WTC11 (cell line): ENCODE results near the gene ZNF668. TPM values are rescaled to one million over a fixed set of nuclear protein-coding genes. Genes with fewer than 3 reads are reported as not detected.

Source experiments
- CREM ChIP-seq: sonication (generic); formaldehyde crosslinking; IDR thresholded peaks from 2 replicates; pipeline ENCODE4 v1.8.1; 2022; ENCODE audit warnings: mild to moderate bottlenecking, missing genetic modification reagents, moderate library complexity
- EMX1 ChIP-seq: fragments of 250-450 bp; sonication (Bioruptor Pico); IDR thresholded peaks from 2 replicates; pipeline ENCODE4 v1.8.0; 2021; ENCODE audit warnings: mild to moderate bottlenecking
- ESRRA ChIP-seq: sonication (generic); formaldehyde crosslinking; IDR thresholded peaks from 2 replicates; pipeline ENCODE4 v1.8.1; 2022; ENCODE audit warnings: mild to moderate bottlenecking, missing genetic modification reagents, borderline replicate concordance
- ETV6 ChIP-seq: sonication (generic); formaldehyde crosslinking; IDR thresholded peaks from 2 replicates; pipeline ENCODE4 v1.8.1; 2022; ENCODE audit warnings: mild to moderate bottlenecking, missing genetic modification reagents
- GRHL2 ChIP-seq: fragments of 250-450 bp; sonication (Bioruptor Pico); IDR thresholded peaks from 2 replicates; pipeline ENCODE4 v1.8.0; 2022; ENCODE audit warnings: mild to moderate bottlenecking, moderate library complexity; ENCODE audit not compliant: insufficient replicate concordance, severe bottlenecking
- HMGXB4 ChIP-seq: sonication (generic); formaldehyde crosslinking; IDR thresholded peaks from 2 replicates; pipeline ENCODE4 v1.8.1; 2023; ENCODE audit warnings: mild to moderate bottlenecking, moderate library complexity, missing genetic modification reagents
- MYBL2 ChIP-seq: sonication (generic); formaldehyde crosslinking; IDR thresholded peaks from 2 replicates; pipeline ENCODE4 v1.8.1; 2023; ENCODE audit warnings: mild to moderate bottlenecking, moderate library complexity, missing genetic modification reagents
- NFE2L1 ChIP-seq: sonication (generic); formaldehyde crosslinking; IDR thresholded peaks from 2 replicates; pipeline ENCODE4 v1.8.1; 2023; ENCODE audit warnings: missing genetic modification reagents
- NFYB ChIP-seq: sonication (generic); formaldehyde crosslinking; conservative IDR thresholded peaks from 2 replicates; pipeline ENCODE4 v1.8.0; 2022; ENCODE audit warnings: low read depth, missing genetic modification reagents
- PRDM15 ChIP-seq: sonication (generic); formaldehyde crosslinking; IDR thresholded peaks from 2 replicates; pipeline ENCODE4 v1.8.0; 2022; ENCODE audit warnings: missing genetic modification reagents
- RORB ChIP-seq: fragments of 250-450 bp; sonication (Bioruptor Pico); IDR thresholded peaks from 2 replicates; pipeline ENCODE4 v1.9.0; 2021; ENCODE audit warnings: mild to moderate bottlenecking
- SOX15 ChIP-seq: fragments of 250-450 bp; sonication (Bioruptor Pico); IDR thresholded peaks from 2 replicates; pipeline ENCODE4 v1.9.0; 2021; ENCODE audit warnings: mild to moderate bottlenecking
- TCF7 ChIP-seq: sonication (generic); formaldehyde crosslinking; IDR thresholded peaks from 2 replicates; pipeline ENCODE4 v1.8.0; 2022; ENCODE audit warnings: mild to moderate bottlenecking, low read depth, missing genetic modification reagents, moderate library complexity
- TP53 ChIP-seq: sonication (generic); formaldehyde crosslinking; IDR thresholded peaks from 2 replicates; pipeline ENCODE4 v1.8.1; 2023; ENCODE audit warnings: mild to moderate bottlenecking, missing genetic modification reagents
- ZBTB43 ChIP-seq: sonication (generic); formaldehyde crosslinking; IDR thresholded peaks from 2 replicates; pipeline ENCODE4 v1.8.1; 2023; ENCODE audit warnings: mild to moderate bottlenecking, missing genetic modification reagents
- ZMAT4 ChIP-seq: fragments of 250-450 bp; sonication (Bioruptor Pico); IDR thresholded peaks from 2 replicates; pipeline ENCODE4 v1.9.0; 2021; ENCODE audit warnings: mild to moderate bottlenecking
- ZNF219 ChIP-seq: sonication (generic); formaldehyde crosslinking; IDR thresholded peaks from 2 replicates; pipeline ENCODE4 v1.8.0; 2023; ENCODE audit warnings: missing genetic modification reagents, mild to moderate bottlenecking, borderline replicate concordance
- ZNF232 ChIP-seq: sonication (generic); formaldehyde crosslinking; IDR thresholded peaks from 2 replicates; pipeline ENCODE4 v1.8.0; 2022; ENCODE audit warnings: mild to moderate bottlenecking, missing genetic modification reagents
- total RNA-seq: library from RNA; stranded (reverse); gene quantifications from 3 replicates; pipeline ENCODE4 v1.2.3, GENCODE V29; 2021
- TF ChIP-seq, protein P1 (sequence below): sonication (generic); formaldehyde crosslinking; IDR thresholded peaks from 2 replicates; pipeline ENCODE4 v1.8.1; 2023; ENCODE audit warnings: mild to moderate bottlenecking, missing genetic modification reagents
- TF ChIP-seq, protein P2 (sequence below): fragments of 250-450 bp; sonication (Bioruptor Pico); conservative IDR thresholded peaks from 2 replicates; pipeline ENCODE4 v1.9.0; 2021; ENCODE audit warnings: mild to moderate bottlenecking
- TF ChIP-seq, protein P3 (sequence below): sonication (generic); formaldehyde crosslinking; IDR thresholded peaks from 2 replicates; pipeline ENCODE4 v1.8.0; 2022; ENCODE audit warnings: mild to moderate bottlenecking, missing genetic modification reagents
- TF ChIP-seq, protein P4 (sequence below): sonication (generic); formaldehyde crosslinking; IDR thresholded peaks from 2 replicates; pipeline ENCODE4 v1.8.1; 2023; ENCODE audit warnings: mild to moderate bottlenecking, missing genetic modification reagents, moderate library complexity

Gene ZNF668
- total RNA-seq, 1 experiment from 2014 or later = 17.3 TPM

GRCh38 chr16:31032736-31033708 lies 41.0 kb downstream of the ZNF668 start, which contains the start of gene STX4 (continued):
- TF ChIP-seq, protein P1, sequence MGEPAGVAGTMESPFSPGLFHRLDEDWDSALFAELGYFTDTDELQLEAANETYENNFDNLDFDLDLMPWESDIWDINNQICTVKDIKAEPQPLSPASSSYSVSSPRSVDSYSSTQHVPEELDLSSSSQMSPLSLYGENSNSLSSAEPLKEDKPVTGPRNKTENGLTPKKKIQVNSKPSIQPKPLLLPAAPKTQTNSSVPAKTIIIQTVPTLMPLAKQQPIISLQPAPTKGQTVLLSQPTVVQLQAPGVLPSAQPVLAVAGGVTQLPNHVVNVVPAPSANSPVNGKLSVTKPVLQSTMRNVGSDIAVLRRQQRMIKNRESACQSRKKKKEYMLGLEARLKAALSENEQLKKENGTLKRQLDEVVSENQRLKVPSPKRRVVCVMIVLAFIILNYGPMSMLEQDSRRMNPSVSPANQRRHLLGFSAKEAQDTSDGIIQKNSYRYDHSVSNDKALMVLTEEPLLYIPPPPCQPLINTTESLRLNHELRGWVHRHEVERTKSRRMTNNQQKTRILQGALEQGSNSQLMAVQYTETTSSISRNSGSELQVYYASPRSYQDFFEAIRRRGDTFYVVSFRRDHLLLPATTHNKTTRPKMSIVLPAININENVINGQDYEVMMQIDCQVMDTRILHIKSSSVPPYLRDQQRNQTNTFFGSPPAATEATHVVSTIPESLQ (CRISPR knock-in tag) = no peak
- TF ChIP-seq GRHL2 (CRISPR knock-in tag) = no peak
- TF ChIP-seq MYBL2 (CRISPR knock-in tag) = peak; percentile 97
- TF ChIP-seq NFYB (CRISPR knock-in tag) = no peak; the same call in 1 of the 2 replicates
- no peak; the same call in 1 of the 2 replicates for TF ChIP-seq HMGXB4
- TF ChIP-seq TCF7 = 0 out of 2 replicates have a peak, but pooled peaks have one; percentile 70
- TF ChIP-seq, protein P2, sequence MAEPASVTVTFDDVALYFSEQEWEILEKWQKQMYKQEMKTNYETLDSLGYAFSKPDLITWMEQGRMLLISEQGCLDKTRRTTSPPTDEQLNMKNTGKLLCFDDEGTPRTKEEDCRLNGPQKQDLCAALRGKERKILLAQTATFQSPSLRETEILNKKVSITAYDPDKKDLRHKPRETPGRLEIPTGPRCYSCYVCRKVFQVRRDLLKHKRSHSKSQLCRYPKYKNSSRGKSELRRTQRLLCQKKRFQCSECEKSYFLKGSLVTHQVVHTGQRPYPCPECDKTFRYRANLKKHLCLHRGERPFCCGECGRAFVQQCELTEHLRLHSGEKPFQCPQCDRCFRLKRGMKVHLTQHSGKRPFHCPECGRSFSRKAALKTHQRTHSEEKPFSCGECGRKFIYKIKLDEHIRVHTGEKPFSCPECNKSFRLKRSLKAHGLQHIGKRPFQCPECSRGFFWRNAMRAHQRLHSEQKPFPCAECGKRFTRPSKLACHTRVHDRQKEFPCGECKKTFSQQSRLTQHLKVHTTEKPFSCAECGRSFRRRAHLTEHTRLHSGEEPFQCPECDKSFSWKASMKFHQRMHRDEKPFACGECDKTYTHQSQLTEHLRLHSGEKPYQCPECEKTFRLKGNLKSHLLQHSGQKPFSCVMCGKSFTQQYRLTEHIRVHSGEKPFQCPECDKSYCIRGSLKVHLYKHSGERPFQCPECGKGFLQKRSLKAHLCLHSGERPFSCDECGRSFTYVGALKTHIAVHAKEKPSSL = no peak
- peak; percentile 97 for TF ChIP-seq ZNF232
- no peak for TF ChIP-seq ZMAT4 (CRISPR knock-in tag)
- peak; percentile 88 for TF ChIP-seq ZBTB43
- no peak for TF ChIP-seq EMX1 (CRISPR knock-in tag)
- peak; percentile 91; the same call in 1 of the 2 replicates for TF ChIP-seq NFE2L1 (CRISPR knock-in tag)
- 0 out of 2 replicates have a peak, but pooled peaks have one; percentile 43 for TF ChIP-seq TP53 (CRISPR knock-in tag)
- TF ChIP-seq, protein P3, sequence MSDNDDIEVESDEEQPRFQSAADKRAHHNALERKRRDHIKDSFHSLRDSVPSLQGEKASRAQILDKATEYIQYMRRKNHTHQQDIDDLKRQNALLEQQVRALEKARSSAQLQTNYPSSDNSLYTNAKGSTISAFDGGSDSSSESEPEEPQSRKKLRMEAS = peak; percentile 98
- TF ChIP-seq RORB (CRISPR knock-in tag) = no peak
- TF ChIP-seq PRDM15 (CRISPR knock-in tag) = peak; percentile 27; the same call in 1 of the 2 replicates
- TF ChIP-seq ZNF219 (CRISPR knock-in tag) = 0 out of 2 replicates have a peak, but pooled peaks have one; percentile 27
- TF ChIP-seq ESRRA (CRISPR knock-in tag) = 0 out of 2 replicates have a peak, but pooled peaks have one; percentile 71
- TF ChIP-seq, protein P4, sequence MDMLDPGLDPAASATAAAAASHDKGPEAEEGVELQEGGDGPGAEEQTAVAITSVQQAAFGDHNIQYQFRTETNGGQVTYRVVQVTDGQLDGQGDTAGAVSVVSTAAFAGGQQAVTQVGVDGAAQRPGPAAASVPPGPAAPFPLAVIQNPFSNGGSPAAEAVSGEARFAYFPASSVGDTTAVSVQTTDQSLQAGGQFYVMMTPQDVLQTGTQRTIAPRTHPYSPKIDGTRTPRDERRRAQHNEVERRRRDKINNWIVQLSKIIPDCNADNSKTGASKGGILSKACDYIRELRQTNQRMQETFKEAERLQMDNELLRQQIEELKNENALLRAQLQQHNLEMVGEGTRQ (CRISPR knock-in tag) = peak; percentile 98
- peak; percentile 89; the same call in 1 of the 2 replicates for TF ChIP-seq ETV6
- peak; percentile 93 for TF ChIP-seq CREM (CRISPR knock-in tag)
- TF ChIP-seq SOX15 (CRISPR knock-in tag) = no peak
